ENCODE results near the gene WDSUB1.
A peak's percentile ranks its signal among the peaks of the same experiment; 100 is the strongest.

Gene WDSUB1

DNA sequence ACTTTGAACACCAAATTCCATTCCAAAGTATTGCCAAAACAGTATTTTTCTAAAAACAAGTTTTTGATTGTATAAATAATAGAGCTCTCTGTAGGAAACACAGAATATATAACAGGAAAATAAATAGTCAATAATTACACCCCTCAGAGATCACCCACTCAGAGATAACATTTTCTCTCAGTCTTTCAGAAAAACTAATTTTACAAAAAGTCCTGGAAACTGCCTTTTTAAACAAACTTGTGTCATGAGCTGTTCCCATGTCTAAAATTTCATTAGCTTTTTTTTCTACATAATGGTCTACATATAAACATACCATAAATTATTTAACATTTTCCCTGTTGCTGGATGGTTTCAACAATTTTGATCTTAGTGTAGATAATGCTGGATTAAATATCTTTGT is 1.2 kb upstream of the WDSUB1 start:
- Histone ChIP-seq H3K9ac (ENCODE audit: low read length) (no peak overlapping the region), H3K36me3 (ENCODE audit: insufficient read depth, low read length) (no peaks in the 10 kb centered on the region), H3K4me1 (ENCODE audit: insufficient read depth, low read length) (peaks cover 13% of the 10 kb centered on the region), H3K27me3 (ENCODE audit: control insufficient read depth in 1 of 2, insufficient read depth in 2 of 2, low read length in 2 of 2) (no peaks in the 10 kb centered on the region), H3K27ac (ENCODE audit: low read depth, low read length) (no peak overlapping the region), H3K9me3 (ENCODE audit: low read length) (no peaks in the 10 kb centered on the region), H3K4me3 (ENCODE audit: low read depth in 1 of 2, low read length in 2 of 2) (no peak overlapping the region)

- Histone ChIP-seq H3K27me3 (ENCODE audit: control insufficient read depth in 1 of 2, insufficient read depth in 2 of 2, low read length in 2 of 2) (no peaks in the 10 kb centered on the region), H3K9me3 (ENCODE audit: low read length) (no peaks in the 10 kb centered on the region), H3K9ac (ENCODE audit: low read length) (peak overlapping the region; percentile 74), H3K27ac (ENCODE audit: low read depth, low read length) (peak overlapping the region; percentile 80), H3K36me3 (ENCODE audit: insufficient read depth, low read length) (no peaks in the 10 kb centered on the region), H3K4me1 (ENCODE audit: insufficient read depth, low read length) (peaks cover 13% of the 10 kb centered on the region), H3K4me3 (ENCODE audit: low read depth in 1 of 2, low read length in 2 of 2) (peak overlapping the region; percentile 82 to 88)
Measured at GRCh38 chr2:159286709-159287441, 372 bp upstream of the WDSUB1 start.

DNA sequence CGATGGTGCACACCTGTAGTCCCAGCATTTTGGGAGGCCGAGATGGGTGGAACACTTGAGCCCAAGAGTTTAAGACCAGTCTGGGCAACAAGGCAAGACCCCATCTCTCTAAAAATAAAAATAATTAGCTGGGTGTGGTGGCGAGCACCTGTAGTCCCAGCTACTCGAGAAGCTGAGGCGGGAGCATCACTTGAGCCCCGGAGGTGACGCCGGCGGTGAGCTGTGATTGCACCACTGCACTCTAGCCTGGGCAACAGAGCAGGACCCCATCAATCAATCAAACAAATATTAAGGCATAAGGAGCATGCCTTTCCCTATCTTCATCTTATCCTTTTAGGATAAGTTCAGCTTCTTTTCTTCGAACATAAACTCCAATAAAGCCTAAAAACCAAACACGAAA is 1.1 kb downstream of the WDSUB1 start:
- no peak overlapping the region for H3K9ac ChIP-seq (ENCODE audit: low read length)
- H3K27ac ChIP-seq (ENCODE audit: low read depth, low read length): peak overlapping the region; percentile 62
- no peaks in the 10 kb centered on the region for H3K36me3 ChIP-seq (ENCODE audit: insufficient read depth, low read length)
- H3K4me1 ChIP-seq (ENCODE audit: insufficient read depth, low read length): peaks cover 8% of the 10 kb centered on the region
- no peaks in the 10 kb centered on the region for H3K27me3 ChIP-seq (ENCODE audit: control insufficient read depth in 1 of 2, insufficient read depth in 2 of 2, low read length in 2 of 2)
- no peaks in the 10 kb centered on the region for H3K9me3 ChIP-seq (ENCODE audit: low read length)
- H3K4me3 ChIP-seq (ENCODE audit: low read depth in 1 of 2, low read length in 2 of 2): peak overlapping the region; percentile 82 to 88

GRCh38 chr2:159283529-159283928 is 3.0 kb downstream of the WDSUB1 start:
- H3K4me3 ChIP-seq (ENCODE audit: low read depth in 1 of 2, low read length in 2 of 2): no peak overlapping the region
- H3K27ac ChIP-seq (ENCODE audit: low read depth, low read length): no peak overlapping the region
- H3K36me3 ChIP-seq (ENCODE audit: insufficient read depth, low read length): no peaks in the 10 kb centered on the region
- peaks cover 8% of the 10 kb centered on the region for H3K4me1 ChIP-seq (ENCODE audit: insufficient read depth, low read length)
- no peak overlapping the region for H3K9ac ChIP-seq (ENCODE audit: low read length)
- H3K27me3 ChIP-seq (ENCODE audit: control insufficient read depth in 1 of 2, insufficient read depth in 2 of 2, low read length in 2 of 2): no peaks in the 10 kb centered on the region
- H3K9me3 ChIP-seq (ENCODE audit: low read length): no peaks in the 10 kb centered on the region

GRCh38 chr2:159281002-159281401 is 5.5 kb downstream of the WDSUB1 start:
- Histone ChIP-seq H3K4me1 (ENCODE audit: insufficient read depth, low read length) (peaks cover 8% of the 10 kb centered on the region), H3K27ac (ENCODE audit: low read depth, low read length) (no peak overlapping the region)

GRCh38 chr2:159279700-159280099 is 6.8 kb downstream of the WDSUB1 start:
- Histone ChIP-seq H3K36me3 (ENCODE audit: insufficient read depth, low read length) (peaks cover 3% of the 10 kb centered on the region), H3K27me3 (ENCODE audit: control insufficient read depth in 1 of 2, insufficient read depth in 2 of 2, low read length in 2 of 2) (no peaks in the 10 kb centered on the region), H3K27ac (ENCODE audit: low read depth, low read length) (no peak overlapping the region), H3K9ac (ENCODE audit: low read length) (no peak overlapping the region), H3K4me3 (ENCODE audit: low read depth in 1 of 2, low read length in 2 of 2) (no peak overlapping the region), H3K4me1 (ENCODE audit: insufficient read depth, low read length) (no peaks in the 10 kb centered on the region), H3K9me3 (ENCODE audit: low read length) (no peaks in the 10 kb centered on the region)

More at GRCh38 chr2:159281002-159281401, 5.5 kb downstream of the WDSUB1 start:
- Histone ChIP-seq H3K9me3 (ENCODE audit: low read length) (no peaks in the 10 kb centered on the region), H3K9ac (ENCODE audit: low read length) (no peak overlapping the region), H3K4me3 (ENCODE audit: low read depth in 1 of 2, low read length in 2 of 2) (no peak overlapping the region), H3K27me3 (ENCODE audit: control insufficient read depth in 1 of 2, insufficient read depth in 2 of 2, low read length in 2 of 2) (no peaks in the 10 kb centered on the region), H3K36me3 (ENCODE audit: insufficient read depth, low read length) (no peaks in the 10 kb centered on the region)

DNA sequence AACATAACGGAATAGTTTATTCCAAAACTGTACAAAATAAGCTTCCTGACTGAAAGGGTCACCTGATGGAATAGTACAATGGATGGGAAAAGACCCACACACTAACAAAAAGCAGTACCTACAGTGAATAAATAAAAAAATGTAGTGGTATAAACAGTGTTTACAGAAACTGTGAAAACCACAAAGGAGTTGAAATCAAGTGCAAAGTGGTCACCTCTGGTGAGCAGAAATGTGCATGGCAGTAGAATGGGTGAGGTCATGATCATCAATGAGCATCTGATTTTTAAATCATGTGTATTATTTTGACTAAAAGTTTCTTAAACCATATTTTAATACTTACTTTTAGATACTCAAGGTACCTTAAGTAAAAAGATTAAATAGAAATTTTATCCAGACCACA is 11.4 kb downstream of the WDSUB1 start:
- Histone ChIP-seq H3K4me1 (ENCODE audit: insufficient read depth, low read length) (no peaks in the 10 kb centered on the region), H3K9me3 (ENCODE audit: low read length) (no peaks in the 10 kb centered on the region), H3K27me3 (ENCODE audit: control insufficient read depth in 1 of 2, insufficient read depth in 2 of 2, low read length in 2 of 2) (no peaks in the 10 kb centered on the region), H3K4me3 (ENCODE audit: low read depth in 1 of 2, low read length in 2 of 2) (no peak overlapping the region), H3K9ac (ENCODE audit: low read length) (no peak overlapping the region), H3K27ac (ENCODE audit: low read depth, low read length) (no peak overlapping the region), H3K36me3 (ENCODE audit: insufficient read depth, low read length) (peaks cover 3% of the 10 kb centered on the region)

GRCh38 chr2:159272156-159272555 is 14.3 kb downstream of the WDSUB1 start:
- Histone ChIP-seq H3K27me3 (ENCODE audit: control insufficient read depth in 1 of 2, insufficient read depth in 2 of 2, low read length in 2 of 2) (no peaks in the 10 kb centered on the region), H3K36me3 (ENCODE audit: insufficient read depth, low read length) (peaks cover 3% of the 10 kb centered on the region), H3K27ac (ENCODE audit: low read depth, low read length) (no peak overlapping the region), H3K9me3 (ENCODE audit: low read length) (no peaks in the 10 kb centered on the region), H3K9ac (ENCODE audit: low read length) (no peak overlapping the region), H3K4me3 (ENCODE audit: low read depth in 1 of 2, low read length in 2 of 2) (no peak overlapping the region), H3K4me1 (ENCODE audit: insufficient read depth, low read length) (peaks cover 8% of the 10 kb centered on the region)

- H3K36me3 ChIP-seq (ENCODE audit: insufficient read depth, low read length): peaks cover 3% of the 10 kb centered on the region
- peaks cover 8% of the 10 kb centered on the region for H3K4me1 ChIP-seq (ENCODE audit: insufficient read depth, low read length)
- H3K9ac ChIP-seq (ENCODE audit: low read length): no peak overlapping the region
- H3K9me3 ChIP-seq (ENCODE audit: low read length): no peaks in the 10 kb centered on the region
- no peak overlapping the region for H3K27ac ChIP-seq (ENCODE audit: low read depth, low read length)
- no peak overlapping the region for H3K4me3 ChIP-seq (ENCODE audit: low read depth in 1 of 2, low read length in 2 of 2)
- no peaks in the 10 kb centered on the region for H3K27me3 ChIP-seq (ENCODE audit: control insufficient read depth in 1 of 2, insufficient read depth in 2 of 2, low read length in 2 of 2)
Measured at GRCh38 chr2:159270744-159271379, 15.6 kb downstream of the WDSUB1 start.

DNA sequence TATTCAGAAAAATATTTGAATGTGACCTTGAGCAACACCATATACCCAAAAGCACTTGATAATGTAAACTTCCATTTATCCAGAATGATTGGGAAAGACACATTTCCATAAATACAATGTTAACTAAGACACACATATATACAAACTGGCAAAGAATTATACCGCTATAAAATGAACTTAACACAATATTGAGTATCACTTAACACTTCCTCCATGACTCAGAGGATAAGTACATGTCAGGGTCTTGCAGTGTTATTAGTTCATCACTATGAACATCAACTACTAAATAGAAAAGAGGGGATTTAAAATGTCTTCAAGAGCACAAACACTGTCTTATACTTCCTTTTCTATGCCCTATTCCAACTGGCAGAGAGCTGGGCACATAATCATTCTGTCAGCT is 18.6 kb downstream of the WDSUB1 start:
- H3K9me3 ChIP-seq (ENCODE audit: low read length): no peaks in the 10 kb centered on the region
- no peaks in the 10 kb centered on the region for H3K36me3 ChIP-seq (ENCODE audit: insufficient read depth, low read length)
- H3K27ac ChIP-seq (ENCODE audit: low read depth, low read length): no peak overlapping the region
- peaks cover 8% of the 10 kb centered on the region for H3K4me1 ChIP-seq (ENCODE audit: insufficient read depth, low read length)
- H3K9ac ChIP-seq (ENCODE audit: low read length): no peak overlapping the region
- no peaks in the 10 kb centered on the region for H3K27me3 ChIP-seq (ENCODE audit: control insufficient read depth in 1 of 2, insufficient read depth in 2 of 2, low read length in 2 of 2)
- H3K4me3 ChIP-seq (ENCODE audit: low read depth in 1 of 2, low read length in 2 of 2): no peak overlapping the region

- peaks cover 8% of the 10 kb centered on the region for H3K4me1 ChIP-seq (ENCODE audit: insufficient read depth, low read length)
- no peaks in the 10 kb centered on the region for H3K36me3 ChIP-seq (ENCODE audit: insufficient read depth, low read length)
- H3K9ac ChIP-seq (ENCODE audit: low read length): no peak overlapping the region
- H3K9me3 ChIP-seq (ENCODE audit: low read length): no peaks in the 10 kb centered on the region
- H3K27me3 ChIP-seq (ENCODE audit: control insufficient read depth in 1 of 2, insufficient read depth in 2 of 2, low read length in 2 of 2): no peaks in the 10 kb centered on the region
- no peak overlapping the region for H3K4me3 ChIP-seq (ENCODE audit: low read depth in 1 of 2, low read length in 2 of 2)
- H3K27ac ChIP-seq (ENCODE audit: low read depth, low read length): no peak overlapping the region
Measured at GRCh38 chr2:159266554-159266953, 19.9 kb downstream of the WDSUB1 start.

DNA sequence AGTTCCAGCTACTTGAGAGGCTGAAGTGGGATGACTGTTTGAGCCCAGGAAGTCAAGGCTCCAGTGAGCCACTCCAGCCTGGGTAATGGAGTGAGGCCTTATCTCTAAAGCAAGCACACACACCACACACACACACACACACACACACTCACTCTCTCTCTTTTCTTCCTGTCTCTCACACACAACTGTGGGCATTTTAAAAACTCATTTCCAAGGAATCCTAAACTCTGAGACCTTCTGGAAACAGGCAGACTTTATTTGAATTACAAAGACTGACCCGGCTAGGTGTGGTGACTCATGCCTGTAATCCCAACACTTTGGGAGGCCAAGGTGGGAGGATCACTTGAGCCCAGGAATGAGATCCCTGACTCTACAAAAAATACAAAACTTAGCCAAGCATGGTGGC is 21.3 kb downstream of the WDSUB1 start:
- H3K9ac ChIP-seq (ENCODE audit: low read length): no peak overlapping the region
- no peaks in the 10 kb centered on the region for H3K36me3 ChIP-seq (ENCODE audit: insufficient read depth, low read length)

More for the DNA sequence above, 21.3 kb downstream of the WDSUB1 start:
- Histone ChIP-seq H3K27me3 (ENCODE audit: control insufficient read depth in 1 of 2, insufficient read depth in 2 of 2, low read length in 2 of 2) (no peaks in the 10 kb centered on the region), H3K27ac (ENCODE audit: low read depth, low read length) (no peak overlapping the region), H3K4me3 (ENCODE audit: low read depth in 1 of 2, low read length in 2 of 2) (no peak overlapping the region), H3K9me3 (ENCODE audit: low read length) (no peaks in the 10 kb centered on the region), H3K4me1 (ENCODE audit: insufficient read depth, low read length) (peaks cover 8% of the 10 kb centered on the region)

All from muscle layer of colon (tissue), 2 donors.